MM.1S (cell line): ENCODE results near the gene MRGPRX4.
"Not testable (repeated sequence)": the region's sequence is repeated elsewhere in the genome, so short reads cannot be mapped to it uniquely, and the experiment has no call there.

Experiments used
- DNase-seq: peaks from one replicate; pipeline ENCODE4 v3.0.0-alpha.2; 2015
- H2AFZ ChIP-seq: fragments of 300-600 bp; sonication (generic); 2 replicates; pipeline ENCODE4 v1.6.0; 2016; ENCODE audit warnings: antibody characterized with exemption, low read length
- H3F3A ChIP-seq: fragments of 300-600 bp; sonication (generic); 2 replicates; pipeline ENCODE4 v1.6.1; 2016; ENCODE audit warnings: mild to moderate bottlenecking, antibody characterized with exemption, low read length, moderate library complexity, mixed read lengths; ENCODE audit not compliant: insufficient read depth
- H3K27ac ChIP-seq: fragments of 300-600 bp; sonication (generic); 2 replicates; pipeline ENCODE4 v1.5.1; 2016; ENCODE audit warnings: mild to moderate bottlenecking, low read length
- H3K27me3 ChIP-seq: fragments of 300-600 bp; sonication (generic); replicated peaks from 2 replicates; pipeline ENCODE4 v1.6.0; 2016; ENCODE audit warnings: low read length; ENCODE audit not compliant: insufficient read depth
- H3K36me3 ChIP-seq: fragments of 300-600 bp; sonication (generic); replicated peaks from 2 replicates; pipeline ENCODE4 v1.6.1; 2016; ENCODE audit warnings: mild to moderate bottlenecking, low read length, mixed read lengths; ENCODE audit not compliant: insufficient read depth
- H3K4me1 ChIP-seq: fragments of 300-600 bp; sonication (generic); 2 replicates; pipeline ENCODE4 v1.6.1; 2016; ENCODE audit warnings: low read length, mixed read lengths
- H3K4me2 ChIP-seq: fragments of 300-600 bp; sonication (generic); 2 replicates; pipeline ENCODE4 v1.6.0; 2016; ENCODE audit warnings: low read depth, low read length
- H3K4me3 ChIP-seq: fragments of 300-600 bp; sonication (generic); 2 replicates; pipeline ENCODE4 v1.5.1; 2016; ENCODE audit warnings: low read length, mixed read lengths
- H3K79me2 ChIP-seq: fragments of 300-600 bp; sonication (generic); 2 replicates; pipeline ENCODE4 v1.6.1; 2016; ENCODE audit warnings: mixed run types, low read length, mixed read lengths
- H3K9ac ChIP-seq: fragments of 300-600 bp; sonication (generic); 2 replicates; pipeline ENCODE4 v1.6.1; 2016; ENCODE audit warnings: low read length, mixed read lengths
- H3K9me2 ChIP-seq: fragments of 300-600 bp; sonication (generic); replicated peaks from 2 replicates; pipeline ENCODE4 v1.6.1; 2016; ENCODE audit warnings: mild to moderate bottlenecking, low read length, mixed read lengths; ENCODE audit not compliant: insufficient read depth
- H3K9me3 ChIP-seq: fragments of 300-600 bp; sonication (generic); replicated peaks from 2 replicates; pipeline ENCODE4 v1.6.1; 2016; ENCODE audit warnings: mild to moderate bottlenecking, low read length, mixed read lengths; ENCODE audit not compliant: insufficient read depth
- H4K20me1 ChIP-seq: fragments of 300-600 bp; sonication (generic); 2 replicates; pipeline ENCODE4 v1.6.1; 2016; ENCODE audit warnings: mild to moderate bottlenecking, low read length, moderate library complexity, mixed read lengths; ENCODE audit not compliant: insufficient read depth
- EZH2 ChIP-seq: fragments of 300-600 bp; sonication (generic); optimal IDR thresholded peaks from 2 replicates; pipeline ENCODE3; 2017; ENCODE audit warnings: low read depth, mild to moderate bottlenecking, antibody characterized with exemption, low read length, mixed read lengths
- EZH2phosphoT487 ChIP-seq: fragments of 300-600 bp; sonication (generic); IDR thresholded peaks from 2 replicates; pipeline ENCODE4 v1.6.1; 2018; ENCODE audit warnings: antibody characterized with exemption, low read length
- TF ChIP-seq, protein P1 (sequence below): fragments of 300-600 bp; sonication (generic); IDR thresholded peaks from 2 replicates; pipeline ENCODE4 v1.5.1; 2016; ENCODE audit warnings: antibody characterized with exemption, low read length, mixed read lengths

MRGPRX4 gene

DNA sequence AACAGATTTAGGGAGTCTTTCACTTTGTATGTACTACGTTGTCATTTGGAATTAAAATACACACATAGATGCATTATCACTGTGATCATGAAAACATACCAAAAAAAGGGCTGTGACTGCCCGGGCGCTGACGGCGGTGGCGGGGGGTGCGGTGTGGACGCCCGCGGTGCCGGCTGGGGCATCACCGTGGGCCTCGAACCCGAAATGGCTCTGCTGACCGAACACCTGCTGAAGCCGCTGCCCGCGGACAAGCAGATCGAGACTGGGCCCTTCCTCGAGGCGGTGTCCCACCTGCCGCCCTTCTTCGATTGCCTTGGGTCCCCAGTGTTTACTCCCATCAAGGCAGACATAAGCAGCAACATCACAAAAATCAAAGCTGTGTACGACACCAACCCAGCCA, 16.2 kb downstream of the MRGPRX4 start:
- H4K20me1 ChIP-seq: no peaks in the 10 kb centered on the region
- no peak for DNase-seq
- no peaks in the 10 kb centered on the region for H3K27me3 ChIP-seq

DNA sequence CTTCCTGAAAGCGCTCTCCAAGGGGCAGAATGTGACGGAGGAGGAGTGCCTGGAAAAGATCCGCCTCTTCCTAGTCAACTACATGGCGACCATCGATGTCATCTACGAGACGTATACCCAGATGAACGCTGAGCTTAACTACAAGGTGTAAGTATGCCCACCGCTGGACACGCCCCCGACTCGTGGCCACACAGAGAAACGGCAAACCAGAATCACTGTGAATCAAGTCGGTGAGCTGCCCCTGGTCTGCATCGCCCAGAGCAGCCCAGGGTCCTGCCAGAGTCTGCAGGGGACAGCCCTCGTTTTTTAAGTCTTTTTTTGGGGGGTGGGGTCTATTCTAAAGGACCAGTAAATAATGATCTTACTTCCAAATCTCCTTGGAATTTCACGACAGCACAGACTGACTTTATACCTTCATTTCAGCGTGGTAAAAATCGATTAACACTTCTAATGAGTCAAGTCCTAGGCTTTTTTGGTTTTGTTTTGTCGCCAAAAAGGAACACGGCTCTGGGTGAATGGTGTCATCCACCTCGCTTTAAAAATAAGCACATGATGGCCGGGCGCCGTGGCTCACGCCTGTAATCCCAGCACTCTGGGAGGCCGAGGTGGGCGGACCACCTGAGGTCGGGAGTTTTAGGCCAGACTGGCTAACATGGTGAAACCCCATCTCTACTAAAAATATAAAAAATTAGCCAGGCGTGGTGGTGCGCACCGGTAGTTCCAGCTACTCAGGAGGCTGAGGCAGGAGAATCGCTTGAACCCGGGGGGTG, 17.0 kb downstream of the MRGPRX4 start:
- not testable (repeated sequence) for H3K9me3 ChIP-seq, H3K4me1 ChIP-seq, H3K4me2 ChIP-seq, H3F3A ChIP-seq, H3K9ac ChIP-seq, DNase-seq, H3K4me3 ChIP-seq, H3K27me3 ChIP-seq, H2AFZ ChIP-seq, H3K36me3 ChIP-seq, H3K79me2 ChIP-seq, H3K27ac ChIP-seq, H3K9me2 ChIP-seq, H4K20me1 ChIP-seq

More for the DNA sequence above, 16.2 kb downstream of the MRGPRX4 start:
- H3K9me3 ChIP-seq: no peaks in the 10 kb centered on the region
- TF ChIP-seq, protein P1, sequence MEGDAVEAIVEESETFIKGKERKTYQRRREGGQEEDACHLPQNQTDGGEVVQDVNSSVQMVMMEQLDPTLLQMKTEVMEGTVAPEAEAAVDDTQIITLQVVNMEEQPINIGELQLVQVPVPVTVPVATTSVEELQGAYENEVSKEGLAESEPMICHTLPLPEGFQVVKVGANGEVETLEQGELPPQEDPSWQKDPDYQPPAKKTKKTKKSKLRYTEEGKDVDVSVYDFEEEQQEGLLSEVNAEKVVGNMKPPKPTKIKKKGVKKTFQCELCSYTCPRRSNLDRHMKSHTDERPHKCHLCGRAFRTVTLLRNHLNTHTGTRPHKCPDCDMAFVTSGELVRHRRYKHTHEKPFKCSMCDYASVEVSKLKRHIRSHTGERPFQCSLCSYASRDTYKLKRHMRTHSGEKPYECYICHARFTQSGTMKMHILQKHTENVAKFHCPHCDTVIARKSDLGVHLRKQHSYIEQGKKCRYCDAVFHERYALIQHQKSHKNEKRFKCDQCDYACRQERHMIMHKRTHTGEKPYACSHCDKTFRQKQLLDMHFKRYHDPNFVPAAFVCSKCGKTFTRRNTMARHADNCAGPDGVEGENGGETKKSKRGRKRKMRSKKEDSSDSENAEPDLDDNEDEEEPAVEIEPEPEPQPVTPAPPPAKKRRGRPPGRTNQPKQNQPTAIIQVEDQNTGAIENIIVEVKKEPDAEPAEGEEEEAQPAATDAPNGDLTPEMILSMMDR: no peak
- no peak for TF ChIP-seq EZH2
- TF ChIP-seq EZH2phosphoT487: no peak
- H3K36me3 ChIP-seq: no peaks in the 10 kb centered on the region
- H3K4me1 ChIP-seq: 0 out of 2 replicates have a peak, but pooled peaks cover 3% of the 10 kb centered on the region
- H3K9ac ChIP-seq: no peak overlapping the region
- H3K9me2 ChIP-seq: no peaks in the 10 kb centered on the region
- no peak overlapping the region for H3K4me3 ChIP-seq
- H3K4me2 ChIP-seq: no peak overlapping the region
- H2AFZ ChIP-seq: no peak overlapping the region
- H3K79me2 ChIP-seq: no peaks in the 10 kb centered on the region
- H3F3A ChIP-seq: no peaks in the 10 kb centered on the region
- no peak overlapping the region for H3K27ac ChIP-seq

DNA sequence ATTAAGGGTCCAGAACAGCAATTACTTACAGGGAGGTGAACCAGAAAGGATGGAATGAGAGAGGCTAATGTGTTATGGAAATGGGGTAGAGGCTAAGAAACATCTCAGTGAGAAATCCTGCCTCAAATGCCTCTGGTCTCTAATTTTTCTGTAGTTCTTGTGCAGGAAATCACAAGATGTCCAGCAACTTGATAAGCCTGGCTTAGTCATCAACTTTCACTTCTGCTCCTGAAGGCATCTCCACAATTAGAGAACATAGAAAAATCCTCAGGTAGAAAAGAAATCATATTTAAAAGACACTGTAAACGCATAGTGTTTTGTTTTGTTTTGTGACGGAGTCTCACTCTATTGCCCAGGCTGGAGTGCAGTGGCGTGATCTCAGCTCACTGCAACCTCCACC, 18.7 kb downstream of the MRGPRX4 start:
- Histone ChIP-seq H3K27ac (no peak overlapping the region; the same call in 1 of the 2 replicates), H3K4me2 (peak overlapping the region; percentile 41; the same call in 1 of the 2 replicates), H3K79me2 (no peaks in the 10 kb centered on the region), H3K27me3 (no peaks in the 10 kb centered on the region), H4K20me1 (no peaks in the 10 kb centered on the region), H3K4me3 (no peak overlapping the region), H2AFZ (peak overlapping the region; percentile 37; the same call in 1 of the 2 replicates), H3F3A (no peaks in the 10 kb centered on the region), H3K4me1 (0 out of 2 replicates have a peak, but pooled peaks cover 3% of the 10 kb centered on the region), H3K9me3 (no peaks in the 10 kb centered on the region), H3K36me3 (no peaks in the 10 kb centered on the region), H3K9me2 (no peaks in the 10 kb centered on the region), H3K9ac (no peak overlapping the region)
- TF ChIP-seq EZH2phosphoT487 (no peak), EZH2 (no peak)
- TF ChIP-seq, protein P1: no peak
- DNase-seq: peak; percentile 27

GRCh38 chr11:18193010-18193409, 20.4 kb downstream of the MRGPRX4 start:
- no peak overlapping the region for H3K27ac ChIP-seq
- H3K4me2 ChIP-seq: no peak overlapping the region
- no peaks in the 10 kb centered on the region for H3F3A ChIP-seq
- H3K4me1 ChIP-seq: 0 out of 2 replicates have a peak, but pooled peaks cover 3% of the 10 kb centered on the region
- no peaks in the 10 kb centered on the region for H3K27me3 ChIP-seq
- H3K79me2 ChIP-seq: no peaks in the 10 kb centered on the region
- H2AFZ ChIP-seq: no peak overlapping the region
- H4K20me1 ChIP-seq: no peaks in the 10 kb centered on the region
- H3K9me2 ChIP-seq: no peaks in the 10 kb centered on the region
- H3K4me3 ChIP-seq: no peak overlapping the region
- TF ChIP-seq EZH2phosphoT487 (no peak), EZH2 (no peak)
- TF ChIP-seq, protein P1: no peak
- no peak overlapping the region for H3K9ac ChIP-seq
- DNase-seq: no peak
- H3K36me3 ChIP-seq: no peaks in the 10 kb centered on the region
- no peaks in the 10 kb centered on the region for H3K9me3 ChIP-seq
